HCT116 (cell line): ENCODE results near the gene ADAMTS13.

Experiments used
- ATF3 ChIP-seq: IDR thresholded peaks from 2 replicates; pipeline ENCODE4 v1.6.1; 2012
- CTCF ChIP-seq, 3 experiments: fragments of 200-600 bp in 1 of 3; sonication (generic) in 1 of 3; IDR thresholded peaks in 2 of 3; conservative IDR thresholded peaks in 1 of 3; 2 replicates each; pipeline ENCODE4 v1.5.1; 2012 to 2017; ENCODE audit warnings: low read depth in 2 of 3, low read length in 2 of 3, antibody characterized with exemption in 1 of 3, borderline replicate concordance in 1 of 3, control low read depth in 1 of 3, mild to moderate bottlenecking in 1 of 3, mixed read lengths in 1 of 3, mixed run types in 1 of 3, moderate library complexity in 1 of 3; ENCODE audit not compliant: insufficient read depth in 1 of 3
- EZH2 ChIP-seq: fragments of 200-600 bp; sonication (generic); IDR thresholded peaks from 2 replicates; pipeline ENCODE4 v1.6.1; 2017; ENCODE audit warnings: antibody characterized with exemption, mixed run types
- FOSL1 ChIP-seq: IDR thresholded peaks from 2 replicates; pipeline ENCODE4 v1.6.1; 2012; ENCODE audit warnings: low read depth
- MAX ChIP-seq: IDR thresholded peaks from 2 replicates; pipeline ENCODE4 v1.6.1; 2012
- POLR2A ChIP-seq: IDR thresholded peaks from 2 replicates; pipeline ENCODE4 v1.7.0; 2011; ENCODE audit warnings: borderline replicate concordance; ENCODE audit not compliant: insufficient read depth, insufficient read length; ENCODE audit errors: extremely low read depth
- YY1 ChIP-seq: IDR thresholded peaks from 2 replicates; pipeline ENCODE4 v1.6.1; 2011; ENCODE audit warnings: low read length, low read depth, moderate library complexity, mild to moderate bottlenecking; ENCODE audit not compliant: insufficient replicate concordance; ENCODE audit errors: extremely low read depth

GRCh38 chr9:133448487-133448972 is 26.4 kb downstream of the ADAMTS13 start:
- no peak for TF ChIP-seq ATF3
- TF ChIP-seq YY1 = no peak
- TF ChIP-seq MAX = no peak
- no peak for TF ChIP-seq CTCF (IDR thresholded peaks at IDR 0.05 in 2 of 3, conservative IDR thresholded peaks at IDR 0.05 in 1 of 3; ENCODE audit: borderline replicate concordance in 1 of 3, insufficient read depth in 1 of 3, low read depth in 2 of 3, low read length in 2 of 3)
- TF ChIP-seq FOSL1 = no peak
- TF ChIP-seq POLR2A = no peak
- TF ChIP-seq EZH2 = no peak
